Measurements from ENCODE around the gene TSHZ2.
"Not testable (repeated sequence)": the region's sequence is repeated elsewhere in the genome, so short reads cannot be mapped to it uniquely, and the experiment has no call there.

Gene TSHZ2

DNA sequence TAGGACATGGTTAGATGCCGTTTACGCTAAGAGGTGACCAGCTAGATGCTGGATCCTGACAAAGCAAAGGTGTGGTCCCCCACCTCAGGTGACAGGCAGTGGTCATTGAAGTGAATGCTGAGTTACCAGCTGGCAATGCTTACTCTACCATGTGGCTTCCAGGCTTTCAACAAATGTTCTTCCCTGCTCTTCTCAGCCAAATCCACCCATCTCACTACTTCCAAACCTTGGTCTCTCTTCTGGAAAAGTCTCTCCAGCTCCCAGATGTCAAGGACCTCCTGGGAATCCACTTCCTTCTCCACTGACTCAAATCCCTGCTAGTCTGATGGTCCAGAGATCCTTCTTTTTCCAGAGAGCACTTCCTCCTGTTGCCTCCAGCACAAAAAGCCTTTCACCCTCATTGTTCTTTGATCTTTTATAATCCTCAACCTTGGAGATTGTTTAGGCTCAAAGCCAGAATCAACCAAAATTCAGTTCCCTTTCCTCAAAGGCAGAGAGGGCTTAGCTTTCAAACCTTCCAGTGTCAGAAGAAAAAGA lies 393.4 kb downstream of the TSHZ2 start:
- DNase-seq: no peak

DNA sequence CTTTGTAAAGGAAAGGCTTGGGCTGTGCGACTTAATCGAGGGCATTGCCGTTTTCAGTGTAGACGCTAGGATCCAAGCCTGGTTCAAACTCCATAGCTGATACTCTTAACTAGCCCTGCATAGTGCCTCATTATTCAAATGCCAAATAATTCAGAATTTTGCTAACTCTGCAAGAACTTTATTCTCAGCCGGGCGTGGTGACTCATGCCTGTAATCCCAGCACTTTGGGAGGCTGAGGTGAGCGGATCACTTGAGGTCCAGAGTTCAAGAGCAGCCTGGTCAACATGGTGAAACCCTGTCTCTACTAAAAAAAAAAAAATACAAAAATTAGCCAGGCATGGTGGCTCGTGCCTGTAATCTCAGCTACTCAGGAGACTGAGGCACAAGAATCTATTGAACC lies 394.8 kb downstream of the TSHZ2 start:
- DNase-seq: not testable (repeated sequence)

DNA sequence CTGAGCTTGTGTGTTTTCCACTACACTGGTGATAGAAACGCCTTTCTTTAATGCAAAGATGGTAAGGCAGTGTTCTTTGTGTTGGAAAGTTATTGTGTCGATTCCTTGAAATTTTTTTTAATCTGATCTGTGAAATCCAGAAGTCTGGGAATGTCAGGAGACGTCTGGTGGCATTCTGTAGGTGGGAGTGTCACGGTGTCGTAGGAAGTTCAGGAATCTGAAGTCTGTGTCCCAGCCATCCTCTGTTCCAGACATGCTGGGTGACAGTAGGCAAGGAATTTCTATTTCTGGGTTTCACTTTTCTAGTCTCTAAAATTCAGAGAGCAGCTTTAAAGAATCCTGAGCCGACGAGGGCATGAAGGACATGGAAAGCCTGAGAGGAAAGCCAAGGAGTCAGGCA lies 397.7 kb downstream of the TSHZ2 start:
- DNase-seq: no peak

DNA sequence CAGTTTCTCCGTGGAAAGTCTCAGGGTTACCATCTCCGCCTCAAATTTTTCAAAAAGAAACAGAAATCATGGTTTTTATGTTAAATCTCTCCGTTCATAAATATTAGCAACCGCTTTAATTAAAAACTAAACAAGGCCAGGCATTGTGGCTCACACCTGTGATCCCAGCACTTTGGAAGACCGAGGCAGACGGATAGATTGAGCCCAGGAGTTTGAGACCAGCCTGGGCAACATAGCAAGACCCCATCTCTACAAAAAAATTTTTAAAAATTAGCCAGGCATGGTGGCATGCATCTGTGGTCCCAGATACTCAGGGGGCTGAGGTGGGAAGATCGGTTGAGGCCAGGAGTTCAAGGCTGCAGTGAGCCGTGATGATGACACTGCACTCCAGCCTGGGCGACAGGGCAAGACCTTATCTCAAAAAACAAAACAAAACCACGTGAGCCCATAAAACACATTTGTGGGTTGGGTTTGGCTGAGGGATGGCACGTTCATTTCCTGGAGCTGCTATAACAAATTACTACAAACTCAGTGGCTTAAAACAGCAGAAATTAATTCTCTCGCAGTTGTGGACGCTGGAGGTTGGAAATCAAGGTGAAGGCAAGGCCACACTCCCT lies 398.3 kb downstream of the TSHZ2 start:
- no peak for DNase-seq

DNA sequence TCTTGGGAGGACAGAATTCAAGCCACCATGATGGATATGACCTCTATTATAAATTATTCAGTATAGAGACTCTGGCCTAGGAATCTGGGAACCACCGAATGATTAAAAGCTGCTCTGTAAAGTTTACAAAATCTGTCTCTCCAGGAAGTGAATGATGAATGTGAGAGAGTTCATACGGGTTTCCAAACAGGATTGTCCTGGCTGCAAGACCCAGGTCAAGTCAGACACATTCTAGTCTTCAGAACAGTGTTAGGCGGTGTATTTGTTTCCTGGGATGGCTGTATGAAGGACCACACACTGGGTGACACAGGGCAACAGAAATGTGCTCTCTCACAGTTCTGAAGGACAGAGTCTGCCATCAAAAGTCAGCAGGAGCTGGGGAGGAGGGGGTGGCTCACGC lies 399.1 kb downstream of the TSHZ2 start:
- DNase-seq: no peak

DNA sequence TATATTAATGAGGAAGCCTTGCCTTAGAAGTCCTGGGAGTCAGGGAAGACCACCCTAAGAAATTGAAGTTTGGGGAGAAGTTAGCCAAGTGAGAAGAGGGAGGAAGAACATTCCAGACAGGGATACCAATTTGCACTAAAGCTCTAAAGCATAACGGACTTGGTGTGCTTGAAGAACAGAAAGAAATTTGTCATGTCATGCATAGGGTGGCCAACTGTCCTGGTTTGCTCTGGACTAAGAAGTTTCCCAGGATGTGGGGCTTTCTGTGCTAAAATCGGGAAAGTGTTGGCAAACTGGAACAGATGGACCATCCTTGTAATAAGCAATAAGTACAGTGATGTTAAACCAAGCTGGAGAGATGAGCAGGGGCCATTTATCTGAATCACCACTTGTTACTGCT lies 403.9 kb downstream of the TSHZ2 start:
- DNase-seq: no peak

DNA sequence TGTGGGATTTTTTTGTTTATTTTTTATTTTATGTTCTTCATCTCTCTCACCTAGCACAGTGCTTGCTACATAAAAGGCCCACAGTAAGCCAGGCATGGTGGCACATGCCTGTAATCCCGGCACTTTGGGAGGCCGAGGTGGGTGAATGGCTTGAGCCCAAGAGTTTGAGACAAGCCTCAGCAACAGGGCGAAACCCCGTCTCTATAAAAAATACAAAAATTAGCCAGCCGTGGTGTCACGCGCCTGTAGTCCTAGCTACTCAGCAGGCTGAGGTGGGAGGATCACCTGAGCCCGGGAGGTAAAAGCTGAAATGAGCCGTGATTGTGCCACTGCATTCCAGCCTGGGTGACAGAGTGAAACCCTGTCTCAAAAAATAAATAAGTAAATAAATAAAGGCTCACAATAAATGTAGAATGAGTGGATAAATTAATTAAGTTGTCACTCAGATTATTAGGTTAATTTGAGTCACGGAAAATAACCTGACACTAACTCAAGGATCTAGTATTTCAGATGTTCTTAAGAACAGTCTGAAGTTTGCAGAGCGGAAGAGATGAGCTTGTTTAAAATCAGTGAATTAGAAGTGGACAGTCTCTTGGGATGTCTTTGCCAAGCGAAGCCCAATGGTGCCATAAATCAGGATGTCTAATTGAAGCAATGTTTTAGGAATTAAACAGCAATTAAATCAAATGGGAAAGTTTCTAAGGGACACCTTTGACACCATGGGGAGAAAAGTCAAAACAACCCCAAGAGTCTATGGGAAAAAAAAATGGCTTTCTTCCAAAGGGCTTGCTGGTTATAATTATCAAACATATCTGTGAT lies 407.1 kb downstream of the TSHZ2 start:
- DNase-seq: no peak

DNA sequence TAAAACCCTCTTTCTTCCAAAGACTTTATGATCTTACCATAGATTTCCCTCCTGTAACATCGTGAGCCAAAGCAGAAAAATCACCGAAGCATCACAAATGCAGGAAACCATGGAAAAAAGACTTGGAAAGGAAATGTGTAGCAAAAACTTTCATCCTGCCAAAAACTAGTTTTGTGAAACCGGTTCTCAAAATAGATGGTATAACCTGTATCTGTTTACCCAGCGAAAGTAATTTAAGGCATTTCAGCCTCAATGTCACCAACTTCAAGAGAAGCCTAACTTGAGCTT lies 407.6 kb downstream of the TSHZ2 start:
- DNase-seq: no peak

DNA sequence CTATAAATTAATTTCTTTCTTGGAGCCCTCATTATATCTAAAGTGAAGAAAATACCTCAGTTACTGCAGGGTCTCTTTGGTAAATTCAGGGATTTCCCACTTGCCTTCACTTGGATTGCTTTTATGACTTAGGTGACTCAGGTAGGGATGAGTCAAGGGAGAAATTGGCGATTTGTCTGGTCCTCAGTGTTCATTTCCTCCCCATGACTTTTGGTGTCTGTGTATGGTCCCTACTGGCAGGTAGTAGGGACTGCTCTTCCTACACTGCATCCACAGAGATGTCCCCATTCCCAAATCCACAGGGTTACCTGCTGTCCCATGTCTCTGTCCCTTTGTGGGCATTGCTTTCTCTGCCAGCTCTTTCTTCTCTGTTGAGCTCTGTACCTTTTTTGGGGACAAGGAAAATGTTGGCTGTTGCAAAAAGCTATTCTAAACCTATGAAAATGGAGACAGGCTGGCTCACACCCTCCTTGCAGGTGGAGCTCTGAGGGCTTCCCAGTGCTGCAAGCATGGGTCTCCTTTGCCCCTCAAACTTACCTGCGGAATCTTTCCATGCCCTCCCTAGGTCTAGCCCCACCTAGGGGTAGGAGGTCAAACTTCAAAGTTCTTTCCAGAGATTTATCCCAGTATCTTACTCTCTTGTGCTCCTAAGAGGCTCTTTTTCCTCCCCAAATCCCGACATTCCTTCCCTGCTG lies 409.6 kb downstream of the TSHZ2 start:
- DNase-seq: no peak

DNA sequence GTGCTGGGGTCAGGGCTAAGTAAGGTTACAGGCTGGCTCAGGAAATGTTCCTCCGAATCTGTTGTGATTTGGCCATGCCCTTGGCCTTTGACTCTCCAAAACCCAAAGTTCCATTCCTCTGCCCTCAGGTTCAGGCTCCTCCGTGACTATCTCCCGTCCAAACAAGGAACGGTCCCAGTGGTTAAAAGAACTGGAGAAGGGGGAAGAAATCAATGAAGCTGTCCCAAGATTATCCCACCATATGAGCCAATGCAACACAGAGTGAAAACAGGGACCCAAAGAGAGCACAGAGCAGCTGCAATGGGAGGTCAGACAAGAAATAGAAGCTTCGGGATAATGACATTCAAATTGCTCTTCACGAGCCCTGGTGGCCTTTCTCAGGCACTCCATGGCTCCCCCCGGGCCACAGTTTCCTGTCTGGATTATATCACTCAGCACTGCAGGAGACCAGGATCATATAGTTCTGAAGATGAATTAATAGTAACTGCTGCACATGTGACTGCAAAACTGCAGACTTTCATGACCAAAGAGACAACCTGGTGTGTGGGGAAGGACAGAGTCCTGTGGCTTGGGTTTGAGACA lies 410.2 kb downstream of the TSHZ2 start:
- no peak for DNase-seq

DNA sequence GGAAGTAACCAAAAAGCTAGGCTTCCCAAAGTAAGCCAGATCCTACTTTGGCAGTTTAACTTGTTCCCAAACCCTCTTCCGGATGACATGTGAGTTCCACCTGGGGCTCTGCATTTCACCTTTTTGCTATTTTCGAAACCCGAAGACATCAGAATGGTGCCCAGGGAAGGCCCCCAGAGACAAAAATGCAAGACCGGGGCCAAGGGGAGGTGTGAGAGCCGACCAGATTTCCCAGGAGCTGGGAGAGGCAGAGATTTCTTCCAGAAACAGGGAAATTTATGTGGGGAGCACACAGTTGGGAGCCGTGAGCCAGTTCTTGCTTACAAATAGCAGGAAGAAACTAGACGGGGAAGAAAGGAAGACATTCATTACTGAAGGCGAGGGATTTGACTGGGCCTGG lies 411.8 kb downstream of the TSHZ2 start:
- DNase-seq: no peak

DNA sequence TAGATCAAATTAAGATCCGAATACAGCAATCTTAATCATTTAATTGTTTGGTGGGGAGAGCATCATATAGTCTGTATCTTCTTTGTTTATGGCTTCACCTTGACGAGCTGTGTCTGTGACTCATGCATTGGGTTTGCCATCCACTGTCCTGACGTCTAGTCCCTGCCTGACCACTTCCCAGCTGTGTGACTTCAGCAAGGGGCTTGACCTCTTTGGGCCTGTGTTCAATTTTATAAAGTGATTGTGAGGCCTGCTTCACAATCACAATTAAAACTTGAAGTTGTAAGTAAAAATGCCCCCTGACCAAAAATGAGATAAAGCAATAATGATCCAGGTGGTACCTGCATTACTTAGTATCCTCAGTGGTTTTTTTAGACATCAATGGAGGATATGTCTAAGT lies 412.2 kb downstream of the TSHZ2 start:
- no peak for DNase-seq

DNA sequence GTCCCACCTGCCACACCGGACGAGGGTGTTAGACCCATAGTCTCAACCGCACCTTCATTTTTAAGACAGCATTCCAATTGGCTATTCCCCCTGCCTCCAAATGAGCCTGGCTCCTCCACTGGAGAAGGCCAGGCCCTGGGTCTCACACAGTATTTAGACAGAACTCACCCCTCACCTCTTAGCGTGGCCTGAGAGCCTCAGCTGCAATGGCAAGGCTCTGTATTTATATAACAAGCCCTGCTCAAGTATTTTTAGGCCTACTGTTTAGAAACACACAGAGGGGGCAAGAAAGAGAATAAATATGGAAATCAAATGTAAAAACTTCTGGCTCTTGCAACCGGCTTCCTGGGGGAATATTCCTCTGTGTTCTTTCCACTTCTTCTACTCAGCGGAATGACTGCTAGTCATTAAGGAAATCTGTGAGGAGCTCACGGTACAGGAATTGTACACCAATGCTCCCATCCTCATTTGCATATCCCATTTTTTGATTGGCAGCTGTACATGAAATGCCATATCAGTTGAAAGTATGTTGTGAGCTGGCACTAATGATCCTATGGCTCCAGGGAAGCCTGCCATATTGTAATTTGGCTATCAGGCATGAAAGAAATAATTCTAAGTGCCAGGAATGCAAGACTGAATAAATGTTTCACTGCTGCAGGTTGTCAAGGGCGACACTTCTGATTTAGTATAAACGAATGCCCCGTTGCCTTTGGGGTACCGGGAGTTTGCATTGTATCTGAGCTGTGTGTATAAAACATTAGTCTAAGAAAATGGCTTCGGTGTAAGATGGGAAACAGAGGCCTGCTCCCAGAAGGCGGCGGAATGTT lies 414.0 kb downstream of the TSHZ2 start:
- DNase-seq: no peak

DNA sequence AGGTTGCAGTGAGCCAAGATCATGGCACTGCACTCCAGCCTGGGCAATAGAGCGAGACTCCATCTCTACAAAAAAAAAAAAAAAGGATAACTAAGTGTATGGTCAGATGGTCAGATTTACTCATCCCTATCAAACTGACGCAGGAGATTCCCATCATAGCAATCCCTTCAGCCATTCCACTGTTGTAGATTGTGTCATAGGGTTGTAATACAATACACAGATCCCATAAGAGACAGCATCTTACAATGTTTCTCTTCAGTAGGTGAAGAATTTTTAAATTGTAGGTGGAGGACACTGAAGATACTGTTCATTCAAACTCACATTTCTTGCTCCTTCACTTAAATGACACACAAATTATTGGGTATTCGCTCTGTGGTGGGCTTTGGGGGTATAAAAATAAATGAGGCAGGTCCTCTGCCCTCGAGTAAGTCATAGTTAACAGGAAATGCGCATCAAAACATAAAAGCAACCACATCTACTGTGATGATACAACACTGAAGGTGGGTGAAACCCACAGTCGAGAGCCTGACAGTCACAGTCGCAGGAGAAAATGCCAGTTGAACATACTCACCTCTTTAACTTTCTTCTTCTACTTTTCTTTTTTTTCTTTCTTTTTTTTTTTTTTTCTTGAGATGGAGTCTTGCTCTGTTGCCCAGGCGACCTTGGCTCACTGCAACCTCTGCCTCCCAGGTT lies 416.0 kb downstream of the TSHZ2 start:
- no peak for DNase-seq

DNA sequence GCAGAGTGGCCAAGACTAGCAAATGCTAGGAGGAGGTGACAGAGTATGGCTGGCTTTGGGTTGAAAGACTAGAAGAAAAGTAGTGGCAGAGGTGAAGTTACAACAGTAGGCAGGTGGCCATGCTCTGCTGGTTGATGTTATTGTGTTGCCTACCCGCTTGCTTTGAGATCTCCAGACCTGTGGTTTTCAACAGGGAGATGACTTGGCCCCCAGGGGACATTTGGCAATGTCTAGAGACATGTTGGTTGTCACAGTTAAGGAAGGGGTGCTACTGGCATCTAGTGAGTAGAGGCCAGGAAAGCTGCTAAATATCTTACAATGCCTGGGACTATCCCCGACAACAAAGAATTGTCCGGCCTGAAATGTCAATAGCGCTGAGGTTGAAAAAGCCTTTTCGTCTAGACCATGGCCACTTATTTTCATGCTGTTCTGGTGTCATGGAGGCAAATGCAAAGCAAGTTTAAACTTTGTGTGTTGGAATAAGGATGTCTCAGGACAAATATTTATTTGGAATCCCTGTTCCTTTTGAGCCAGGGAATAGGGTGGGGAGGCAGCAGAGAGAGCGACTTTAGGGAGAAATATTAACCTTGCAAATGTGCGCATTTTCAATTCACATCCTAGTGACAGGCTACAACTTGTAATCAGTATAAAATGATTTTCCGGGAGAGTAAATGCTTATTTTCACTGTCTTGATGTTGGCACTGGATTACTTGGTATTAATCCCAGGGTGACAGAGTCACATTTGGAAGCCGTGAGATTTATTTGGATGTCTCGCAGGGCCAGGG lies 417.6 kb downstream of the TSHZ2 start:
- no peak for DNase-seq

DNA sequence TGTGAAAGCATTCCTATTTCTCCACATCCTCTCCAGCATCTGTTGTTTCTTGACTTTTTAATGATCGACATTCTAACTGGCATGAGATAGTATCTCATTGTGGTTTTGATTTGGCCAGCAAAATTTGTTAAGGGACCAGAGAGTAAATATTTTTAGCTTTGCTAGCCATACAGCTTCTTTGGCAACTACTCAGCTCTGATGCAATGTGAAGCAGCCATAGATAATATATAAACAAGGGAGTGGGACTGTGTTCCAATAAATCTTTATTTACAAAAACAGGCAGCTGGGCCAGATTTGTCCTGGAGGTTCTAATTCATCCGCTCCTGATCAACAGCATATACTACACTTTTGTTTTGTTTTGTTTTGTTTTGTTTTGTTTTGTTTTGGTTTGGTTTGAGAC lies 418.6 kb downstream of the TSHZ2 start:
- no peak for DNase-seq

DNA sequence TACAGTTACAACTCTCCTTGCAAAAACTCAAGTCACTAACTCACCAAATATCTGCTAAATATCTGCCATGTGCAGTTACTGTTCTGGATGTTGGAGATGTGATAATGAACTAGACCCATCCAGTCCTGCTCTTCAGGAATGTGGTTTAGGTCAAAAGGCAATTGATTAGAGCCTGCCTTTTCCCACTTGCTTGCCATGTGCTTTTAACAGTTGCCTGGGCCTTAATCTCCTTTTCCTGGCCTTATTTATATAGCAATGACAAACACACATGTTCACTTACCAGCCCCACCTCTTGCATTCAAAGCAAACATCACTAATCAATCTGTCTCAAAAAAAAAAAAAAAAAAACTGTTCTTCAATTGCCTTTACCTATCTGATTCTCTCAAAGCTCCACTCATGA lies 422.3 kb downstream of the TSHZ2 start:
- no peak for DNase-seq

DNA sequence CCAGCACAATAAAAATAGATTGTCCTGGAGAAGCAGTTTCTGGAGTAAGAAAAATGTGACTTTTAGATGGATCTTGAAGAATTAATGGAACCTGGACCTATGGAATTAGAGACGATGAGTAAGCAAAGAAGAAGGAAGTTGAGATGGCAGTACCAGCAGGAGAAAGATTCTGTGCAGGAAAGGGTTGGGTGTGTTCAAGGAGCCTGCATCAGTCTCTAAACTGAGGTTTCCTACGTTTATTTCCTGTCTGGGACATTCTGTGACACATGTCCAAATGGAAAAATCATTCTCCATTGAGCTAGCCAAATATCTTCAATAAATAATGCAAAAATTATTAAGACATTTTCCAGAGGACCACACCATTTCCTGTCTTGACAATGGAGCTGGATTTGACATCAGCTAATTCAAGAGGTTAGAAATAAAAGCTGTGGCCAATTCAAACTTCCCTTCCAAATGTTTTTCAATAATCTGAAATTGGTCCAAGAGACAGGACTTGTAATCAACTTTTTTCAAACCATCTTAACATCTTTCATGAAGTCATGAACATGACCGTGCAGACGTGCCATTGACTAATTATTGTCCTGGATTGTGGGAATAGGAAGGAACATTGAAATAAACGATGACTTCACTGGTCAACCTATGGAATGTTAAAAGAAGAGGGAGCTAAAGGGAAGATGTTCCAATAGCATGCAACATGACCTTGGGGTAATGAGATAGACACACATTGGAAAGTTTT lies 423.2 kb downstream of the TSHZ2 start:
- DNase-seq: no peak

DNA sequence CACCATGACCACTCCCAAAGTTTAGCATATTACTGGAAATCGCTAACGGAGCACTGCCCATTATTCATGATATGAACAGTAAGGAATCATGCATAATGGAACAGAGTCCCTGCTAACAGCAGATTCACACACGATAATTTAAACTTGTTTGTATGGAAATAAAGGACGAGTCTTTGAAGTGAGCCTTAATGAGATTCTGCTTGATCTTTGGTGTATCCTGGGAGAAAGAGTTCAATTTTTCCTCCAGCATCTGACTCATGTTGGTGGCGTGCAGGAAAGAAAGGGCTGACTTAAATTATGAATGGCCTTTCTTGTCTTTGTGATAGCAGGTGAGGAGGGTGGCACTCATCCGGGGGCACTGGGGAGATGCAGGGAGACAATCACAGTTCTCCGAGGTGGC lies 426.9 kb downstream of the TSHZ2 start:
- DNase-seq: no peak

DNA sequence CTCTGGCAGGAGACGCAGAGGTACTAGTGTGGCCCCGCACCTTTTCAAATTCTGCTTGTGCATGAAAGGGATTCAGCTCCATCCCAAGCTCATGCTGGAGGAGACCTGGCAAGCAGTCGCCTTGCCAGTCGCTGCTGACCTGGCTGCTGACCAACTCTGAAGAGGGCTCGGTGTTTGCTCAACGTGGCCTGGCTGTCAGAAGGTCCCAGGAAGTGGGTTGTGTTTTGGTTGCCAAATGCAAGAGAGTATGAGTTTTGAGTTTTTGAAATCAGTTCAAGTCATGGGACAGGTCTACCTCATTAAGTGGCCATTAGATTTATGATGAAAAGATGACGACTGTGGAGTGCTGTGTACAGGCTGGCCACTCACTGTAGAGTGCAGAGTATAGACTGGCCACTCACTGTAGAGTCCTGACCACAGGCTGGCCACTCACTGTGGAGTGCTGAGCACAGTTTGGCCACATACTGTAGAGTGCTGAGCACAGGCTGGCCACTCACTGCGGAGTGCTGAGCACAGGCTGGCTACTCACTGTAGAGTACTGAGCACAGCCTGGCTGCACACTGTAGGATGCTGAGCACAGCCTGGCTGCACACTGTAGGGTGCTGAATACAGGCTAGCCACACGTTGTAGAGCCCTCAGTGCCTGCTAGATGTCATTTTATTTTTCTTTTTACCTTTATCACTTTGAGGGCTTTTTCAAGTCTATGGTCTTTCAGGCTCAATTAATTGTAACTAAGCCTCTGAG lies 427.6 kb downstream of the TSHZ2 start:
- no peak for DNase-seq

Data from NCI-H1436 (cell line).